ENCODE data around the gene TMPRSS13.

Gene TMPRSS13

GRCh38 chr11:117871784-117872183 lies 57.4 kb downstream of the TMPRSS13 start:
- Histone ChIP-seq H2BK120ac (ENCODE audit: insufficient read depth, low read length, poor library complexity) (no peak overlapping the region), H3K18ac (ENCODE audit: low read length) (no peak overlapping the region), H4K12ac (ENCODE audit: low read depth, low read length) (no peak overlapping the region), H3K4me3 (ENCODE audit: low read depth, low read length) (no peak overlapping the region), H4K91ac (ENCODE audit: low read depth, low read length) (no peak overlapping the region), H3K79me1 (ENCODE audit: low read length) (no peaks in the 10 kb centered on the region), H3K36me3 (ENCODE audit: control insufficient read depth in 1 of 2, insufficient read depth in 2 of 2, low read length in 2 of 2) (no peaks in the 10 kb centered on the region), H3K9ac (ENCODE audit: low read length) (no peak overlapping the region), H3K79me2 (ENCODE audit: control insufficient read depth, insufficient read depth, low read length, poor library complexity) (no peaks in the 10 kb centered on the region), H3K9me3 (ENCODE audit: insufficient read depth, low read depth, low read length) (peaks cover 2% of the 10 kb centered on the region), H3K4me1 (ENCODE audit: control insufficient read depth in 1 of 2, insufficient read depth in 2 of 2, low read length in 2 of 2) (peaks cover 1 to 13% of the 10 kb centered on the region in 2 experiments), H3K4me2 (ENCODE audit: low read length) (no peak overlapping the region), H2AFZ (ENCODE audit: insufficient read depth, low read length, poor library complexity) (no peak overlapping the region), H2BK5ac (ENCODE audit: low read depth, low read length, poor library complexity) (no peak overlapping the region), H3K27ac (ENCODE audit: low read depth, low read length) (no peak overlapping the region), H4K8ac (ENCODE audit: low read depth, low read length) (no peak overlapping the region), H3K27me3 (ENCODE audit: insufficient read depth, low read length) (peaks cover 28% of the 10 kb centered on the region), H3K23ac (ENCODE audit: low read length) (no peak overlapping the region), H3K4ac (ENCODE audit: low read depth, low read length) (no peak overlapping the region), H2AK5ac (ENCODE audit: low read length) (no peak overlapping the region), H3K14ac (ENCODE audit: low read length) (no peak overlapping the region), H2BK12ac (ENCODE audit: low read length) (no peak overlapping the region)
- no CpG with 5 or more reads among the region's 5 CpGs for WGBS (ENCODE audit: extremely low coverage, insufficient coverage, insufficient read length)
- DNase-seq, result no peak

- H2AFZ ChIP-seq (ENCODE audit: insufficient read depth, low read length, poor library complexity), result no peak overlapping the region
- H3K27ac ChIP-seq (ENCODE audit: low read depth, low read length), result no peak overlapping the region
- H2BK120ac ChIP-seq (ENCODE audit: insufficient read depth, low read length, poor library complexity), result no peak overlapping the region
- DNase-seq, result no peak
- no peak overlapping the region for H2BK12ac ChIP-seq (ENCODE audit: low read length)
- no peak overlapping the region for H4K91ac ChIP-seq (ENCODE audit: low read depth, low read length)
- no CpG with 5 or more reads among the region's 18 CpGs for WGBS (ENCODE audit: extremely low coverage, insufficient coverage, insufficient read length)
- H3K4me3 ChIP-seq (ENCODE audit: low read depth, low read length), result no peak overlapping the region
- H3K14ac ChIP-seq (ENCODE audit: low read length), result no peak overlapping the region
- H3K9me3 ChIP-seq (ENCODE audit: insufficient read depth, low read depth, low read length), result peaks cover 2% of the 10 kb centered on the region
- H2AK5ac ChIP-seq (ENCODE audit: low read length), result no peak overlapping the region
- H4K12ac ChIP-seq (ENCODE audit: low read depth, low read length), result no peak overlapping the region
- no peak overlapping the region for H3K9ac ChIP-seq (ENCODE audit: low read length)
- H3K4ac ChIP-seq (ENCODE audit: low read depth, low read length), result no peak overlapping the region
- no peaks in the 10 kb centered on the region for H3K79me1 ChIP-seq (ENCODE audit: low read length)
- H3K23ac ChIP-seq (ENCODE audit: low read length), result no peak overlapping the region
- H3K27me3 ChIP-seq (ENCODE audit: insufficient read depth, low read length), result peaks cover 22% of the 10 kb centered on the region
- H3K4me1 ChIP-seq (ENCODE audit: control insufficient read depth in 1 of 2, insufficient read depth in 2 of 2, low read length in 2 of 2), result peaks cover 1 to 11% of the 10 kb centered on the region in 2 experiments
- H4K8ac ChIP-seq (ENCODE audit: low read depth, low read length), result no peak overlapping the region
- H2BK5ac ChIP-seq (ENCODE audit: low read depth, low read length, poor library complexity), result no peak overlapping the region
- no peak overlapping the region for H3K4me2 ChIP-seq (ENCODE audit: low read length)
- H3K36me3 ChIP-seq (ENCODE audit: control insufficient read depth in 1 of 2, insufficient read depth in 2 of 2, low read length in 2 of 2), result no peaks in the 10 kb centered on the region
- H3K79me2 ChIP-seq (ENCODE audit: control insufficient read depth, insufficient read depth, low read length, poor library complexity), result no peaks in the 10 kb centered on the region
- no peak overlapping the region for H3K18ac ChIP-seq (ENCODE audit: low read length)
These were observed 58.0 kb downstream of the TMPRSS13 start for GRCh38 chr11:117871160-117871559.

- Histone ChIP-seq H3K14ac (ENCODE audit: low read length) (no peak overlapping the region), H3K4me1 (ENCODE audit: control insufficient read depth in 1 of 2, insufficient read depth in 2 of 2, low read length in 2 of 2) (peaks cover 0 to 5% of the 10 kb centered on the region in 2 experiments), H3K79me1 (ENCODE audit: low read length) (no peaks in the 10 kb centered on the region), H3K4me2 (ENCODE audit: low read length) (no peak overlapping the region), H3K23ac (ENCODE audit: low read length) (no peak overlapping the region), H2BK5ac (ENCODE audit: low read depth, low read length, poor library complexity) (no peak overlapping the region), H3K27ac (ENCODE audit: low read depth, low read length) (no peak overlapping the region), H3K4me3 (ENCODE audit: low read depth, low read length) (no peak overlapping the region), H3K9ac (ENCODE audit: low read length) (no peak overlapping the region), H4K12ac (ENCODE audit: low read depth, low read length) (no peak overlapping the region), H3K27me3 (ENCODE audit: insufficient read depth, low read length) (peaks cover 14% of the 10 kb centered on the region), H4K91ac (ENCODE audit: low read depth, low read length) (no peak overlapping the region), H2BK12ac (ENCODE audit: low read length) (no peak overlapping the region), H4K8ac (ENCODE audit: low read depth, low read length) (no peak overlapping the region), H2BK120ac (ENCODE audit: insufficient read depth, low read length, poor library complexity) (no peak overlapping the region), H3K79me2 (ENCODE audit: control insufficient read depth, insufficient read depth, low read length, poor library complexity) (no peaks in the 10 kb centered on the region), H2AK5ac (ENCODE audit: low read length) (no peak overlapping the region), H2AFZ (ENCODE audit: insufficient read depth, low read length, poor library complexity) (no peak overlapping the region), H3K9me3 (ENCODE audit: insufficient read depth, low read depth, low read length) (peaks cover 2% of the 10 kb centered on the region), H3K18ac (ENCODE audit: low read length) (no peak overlapping the region), H3K36me3 (ENCODE audit: control insufficient read depth in 1 of 2, insufficient read depth in 2 of 2, low read length in 2 of 2) (no peaks in the 10 kb centered on the region), H3K4ac (ENCODE audit: low read depth, low read length) (no peak overlapping the region)
- DNase-seq, result no peak
- no CpG with 5 or more reads among the region's 9 CpGs for WGBS (ENCODE audit: extremely low coverage, insufficient coverage, insufficient read length)
These were observed 58.9 kb downstream of the TMPRSS13 start for GRCh38 chr11:117870103-117870952.

GRCh38 chr11:117869604-117870003 lies 59.6 kb downstream of the TMPRSS13 start:
- Histone ChIP-seq H2BK5ac (ENCODE audit: low read depth, low read length, poor library complexity) (no peak overlapping the region), H2BK12ac (ENCODE audit: low read length) (no peak overlapping the region), H3K79me1 (ENCODE audit: low read length) (no peaks in the 10 kb centered on the region), H3K9ac (ENCODE audit: low read length) (no peak overlapping the region), H3K18ac (ENCODE audit: low read length) (no peak overlapping the region), H3K9me3 (ENCODE audit: insufficient read depth, low read depth, low read length) (no peaks in the 10 kb centered on the region), H3K14ac (ENCODE audit: low read length) (no peak overlapping the region), H4K91ac (ENCODE audit: low read depth, low read length) (no peak overlapping the region), H3K4me1 (ENCODE audit: control insufficient read depth in 1 of 2, insufficient read depth in 2 of 2, low read length in 2 of 2) (peaks cover 0 to 5% of the 10 kb centered on the region in 2 experiments), H3K4me2 (ENCODE audit: low read length) (no peak overlapping the region), H2BK120ac (ENCODE audit: insufficient read depth, low read length, poor library complexity) (no peak overlapping the region), H3K4ac (ENCODE audit: low read depth, low read length) (no peak overlapping the region), H4K12ac (ENCODE audit: low read depth, low read length) (no peak overlapping the region), H3K27ac (ENCODE audit: low read depth, low read length) (no peak overlapping the region), H3K4me3 (ENCODE audit: low read depth, low read length) (no peak overlapping the region), H2AFZ (ENCODE audit: insufficient read depth, low read length, poor library complexity) (no peak overlapping the region), H3K23ac (ENCODE audit: low read length) (no peak overlapping the region), H3K36me3 (ENCODE audit: control insufficient read depth in 1 of 2, insufficient read depth in 2 of 2, low read length in 2 of 2) (no peaks in the 10 kb centered on the region), H3K79me2 (ENCODE audit: control insufficient read depth, insufficient read depth, low read length, poor library complexity) (no peaks in the 10 kb centered on the region), H2AK5ac (ENCODE audit: low read length) (no peak overlapping the region), H3K27me3 (ENCODE audit: insufficient read depth, low read length) (peaks cover 8% of the 10 kb centered on the region), H4K8ac (ENCODE audit: low read depth, low read length) (no peak overlapping the region)
- no CpG with 5 or more reads among the region's 4 CpGs for WGBS (ENCODE audit: extremely low coverage, insufficient coverage, insufficient read length)
- DNase-seq, result peak in 1 of 2 donors; percentile 34

All from trophoblast cell (in vitro differentiated cells and primary cell).